ENCODE results near the gene ZNF234.
"Not testable (repeated sequence)": the region's sequence is repeated elsewhere in the genome, so short reads cannot be mapped to it uniquely, and the experiment has no call there.

The ZNF234 gene

GRCh38 chr19:44182145-44182544, 40.8 kb downstream of the ZNF234 start:
- no peak for DNase-seq

GRCh38 chr19:44190020-44190419, 48.7 kb downstream of the ZNF234 start:
- DNase-seq = no peak

GRCh38 chr19:44192127-44192526, 50.8 kb downstream of the ZNF234 start:
- no peak for DNase-seq

GRCh38 chr19:44196772-44197171, 55.4 kb downstream of the ZNF234 start:
- DNase-seq = no peak

- DNase-seq = no peak
These were observed 61.1 kb downstream of the ZNF234 start for GRCh38 chr19:44202470-44202869.

GRCh38 chr19:44202974-44203373, 61.6 kb downstream of the ZNF234 start:
- DNase-seq = no peak

- not testable (repeated sequence) for DNase-seq
These were observed 62.5 kb downstream of the ZNF234 start for GRCh38 chr19:44203877-44204276.

GRCh38 chr19:44204772-44205171, 63.4 kb downstream of the ZNF234 start:
- DNase-seq = no peak

- DNase-seq = peak; percentile 46 to 89 (median 65)
These were observed 65.9 kb downstream of the ZNF234 start for GRCh38 chr19:44207126-44207803.
